ENCODE data around the gene RSF1. TPM values are rescaled to one million over a fixed set of nuclear protein-coding genes. Genes with fewer than 3 reads are reported as not detected.

RSF1 gene
- total RNA-seq, 1 donor = 136 TPM

- Histone ChIP-seq H3K9me3 (ENCODE audit: low read depth, low read length) (no peaks in the 10 kb centered on the region), H3K4me3 (ENCODE audit: low read length) (peak overlapping the region; percentile 96), H3K4me1 (ENCODE audit: insufficient read depth, low read length) (peaks cover 24% of the 10 kb centered on the region), H3K27me3 (ENCODE audit: insufficient read depth, low read length) (no peaks in the 10 kb centered on the region)
Observed at GRCh38 chr11:77819921-77820564, 479 bp downstream of the RSF1 start.

GRCh38 chr11:77819411-77819920 is 1.1 kb downstream of the RSF1 start:
- Histone ChIP-seq H3K9me3 (ENCODE audit: low read depth, low read length) (no peaks in the 10 kb centered on the region), H3K27me3 (ENCODE audit: insufficient read depth, low read length) (no peaks in the 10 kb centered on the region), H3K4me3 (ENCODE audit: low read length) (peak overlapping the region; percentile 96), H3K4me1 (ENCODE audit: insufficient read depth, low read length) (peaks cover 24% of the 10 kb centered on the region)

GRCh38 chr11:77815459-77815858 is 5.1 kb downstream of the RSF1 start:
- Histone ChIP-seq H3K27me3 (ENCODE audit: insufficient read depth, low read length) (no peaks in the 10 kb centered on the region), H3K9me3 (ENCODE audit: low read depth, low read length) (no peaks in the 10 kb centered on the region), H3K4me3 (ENCODE audit: low read length) (no peak overlapping the region), H3K4me1 (ENCODE audit: insufficient read depth, low read length) (peaks cover 25% of the 10 kb centered on the region)

GRCh38 chr11:77814848-77815247 is 5.7 kb downstream of the RSF1 start:
- no peak overlapping the region for H3K4me3 ChIP-seq (ENCODE audit: low read length)
- H3K9me3 ChIP-seq (ENCODE audit: low read depth, low read length) = no peaks in the 10 kb centered on the region
- no peaks in the 10 kb centered on the region for H3K27me3 ChIP-seq (ENCODE audit: insufficient read depth, low read length)
- H3K4me1 ChIP-seq (ENCODE audit: insufficient read depth, low read length) = peaks cover 25% of the 10 kb centered on the region

GRCh38 chr11:77813256-77813655 is 7.3 kb downstream of the RSF1 start:
- Histone ChIP-seq H3K4me3 (ENCODE audit: low read length) (no peak overlapping the region), H3K27me3 (ENCODE audit: insufficient read depth, low read length) (no peaks in the 10 kb centered on the region), H3K9me3 (ENCODE audit: low read depth, low read length) (no peaks in the 10 kb centered on the region), H3K4me1 (ENCODE audit: insufficient read depth, low read length) (peaks cover 16% of the 10 kb centered on the region)

GRCh38 chr11:77806993-77807392 is 13.5 kb downstream of the RSF1 start:
- H3K9me3 ChIP-seq (ENCODE audit: low read depth, low read length) = no peaks in the 10 kb centered on the region
- no peaks in the 10 kb centered on the region for H3K27me3 ChIP-seq (ENCODE audit: insufficient read depth, low read length)
- no peak overlapping the region for H3K4me3 ChIP-seq (ENCODE audit: low read length)
- H3K4me1 ChIP-seq (ENCODE audit: insufficient read depth, low read length) = peaks cover 6% of the 10 kb centered on the region

- H3K4me1 ChIP-seq (ENCODE audit: insufficient read depth, low read length) = peaks cover 5% of the 10 kb centered on the region
- H3K9me3 ChIP-seq (ENCODE audit: low read depth, low read length) = no peaks in the 10 kb centered on the region
- H3K4me3 ChIP-seq (ENCODE audit: low read length) = no peak overlapping the region
- no peaks in the 10 kb centered on the region for H3K27me3 ChIP-seq (ENCODE audit: insufficient read depth, low read length)
Observed at GRCh38 chr11:77806415-77806814, 14.1 kb downstream of the RSF1 start.

GRCh38 chr11:77801477-77801876 is 19.0 kb downstream of the RSF1 start:
- Histone ChIP-seq H3K27me3 (ENCODE audit: insufficient read depth, low read length) (no peaks in the 10 kb centered on the region), H3K4me1 (ENCODE audit: insufficient read depth, low read length) (peaks cover 23% of the 10 kb centered on the region), H3K9me3 (ENCODE audit: low read depth, low read length) (no peaks in the 10 kb centered on the region), H3K4me3 (ENCODE audit: low read length) (no peak overlapping the region)

- H3K4me1 ChIP-seq (ENCODE audit: insufficient read depth, low read length) = peaks cover 21% of the 10 kb centered on the region
- H3K9me3 ChIP-seq (ENCODE audit: low read depth, low read length) = no peaks in the 10 kb centered on the region
- H3K4me3 ChIP-seq (ENCODE audit: low read length) = no peak overlapping the region
- no peaks in the 10 kb centered on the region for H3K27me3 ChIP-seq (ENCODE audit: insufficient read depth, low read length)
Observed at GRCh38 chr11:77800449-77800848, 20.1 kb downstream of the RSF1 start.

- no peak overlapping the region for H3K4me3 ChIP-seq (ENCODE audit: low read length)
- H3K4me1 ChIP-seq (ENCODE audit: insufficient read depth, low read length) = peaks cover 21% of the 10 kb centered on the region
Observed at GRCh38 chr11:77799338-77799737, 21.2 kb downstream of the RSF1 start.

GRCh38 chr11:77793972-77794371 is 26.6 kb downstream of the RSF1 start:
- H3K9me3 ChIP-seq (ENCODE audit: low read depth, low read length) = no peaks in the 10 kb centered on the region
- no peak overlapping the region for H3K4me3 ChIP-seq (ENCODE audit: low read length)
- H3K4me1 ChIP-seq (ENCODE audit: insufficient read depth, low read length) = peaks cover 6% of the 10 kb centered on the region
- no peaks in the 10 kb centered on the region for H3K27me3 ChIP-seq (ENCODE audit: insufficient read depth, low read length)

More at GRCh38 chr11:77799338-77799737, 21.2 kb downstream of the RSF1 start:
- Histone ChIP-seq H3K9me3 (ENCODE audit: low read depth, low read length) (no peaks in the 10 kb centered on the region), H3K27me3 (ENCODE audit: insufficient read depth, low read length) (no peaks in the 10 kb centered on the region)

- H3K4me1 ChIP-seq (ENCODE audit: insufficient read depth, low read length) = peaks cover 14% of the 10 kb centered on the region
Observed at GRCh38 chr11:77791301-77791700, 29.2 kb downstream of the RSF1 start.

GRCh38 chr11:77789731-77790476 is 30.6 kb downstream of the RSF1 start:
- no peaks in the 10 kb centered on the region for H3K27me3 ChIP-seq (ENCODE audit: insufficient read depth, low read length)
- no peak overlapping the region for H3K4me3 ChIP-seq (ENCODE audit: low read length)
- no peaks in the 10 kb centered on the region for H3K9me3 ChIP-seq (ENCODE audit: low read depth, low read length)
- H3K4me1 ChIP-seq (ENCODE audit: insufficient read depth, low read length) = peaks cover 14% of the 10 kb centered on the region

More at GRCh38 chr11:77791301-77791700, 29.2 kb downstream of the RSF1 start:
- no peaks in the 10 kb centered on the region for H3K27me3 ChIP-seq (ENCODE audit: insufficient read depth, low read length)
- H3K4me3 ChIP-seq (ENCODE audit: low read length) = no peak overlapping the region
- H3K9me3 ChIP-seq (ENCODE audit: low read depth, low read length) = no peaks in the 10 kb centered on the region

- H3K27me3 ChIP-seq (ENCODE audit: insufficient read depth, low read length) = no peaks in the 10 kb centered on the region
- H3K9me3 ChIP-seq (ENCODE audit: low read depth, low read length) = no peaks in the 10 kb centered on the region
- H3K4me3 ChIP-seq (ENCODE audit: low read length) = no peak overlapping the region
- H3K4me1 ChIP-seq (ENCODE audit: insufficient read depth, low read length) = peaks cover 13% of the 10 kb centered on the region
Observed at GRCh38 chr11:77789061-77789730, 31.3 kb downstream of the RSF1 start.

- Histone ChIP-seq H3K4me1 (ENCODE audit: insufficient read depth, low read length) (peaks cover 13% of the 10 kb centered on the region), H3K9me3 (ENCODE audit: low read depth, low read length) (no peaks in the 10 kb centered on the region), H3K27me3 (ENCODE audit: insufficient read depth, low read length) (no peaks in the 10 kb centered on the region), H3K4me3 (ENCODE audit: low read length) (no peak overlapping the region)
Observed at GRCh38 chr11:77784572-77784971, 36.0 kb downstream of the RSF1 start.

All from mononuclear cell (primary cell).